Lung microvascular endothelial cell (primary cell): Measurements from ENCODE around the gene SRCIN1. TPM values are rescaled to one million over a fixed set of nuclear protein-coding genes. Genes with fewer than 3 reads are reported as not detected.

Experiments
- DNase-seq, 2 donors: peaks; one replicate each; pipeline versions ENCODE4 v3.0.0 to v3.0.0-alpha.2; 2010; ENCODE audit warnings: low read depth in 2 of 2
- total RNA-seq: library from RNA; depleted of rRNA; stranded (reverse); fragments of >200 nt; gene quantifications from 2 replicates; pipeline ENCODE4 v1.2.1, GENCODE V29; 2014

Gene SRCIN1
- total RNA-seq, 1 donor from 2014 or later: under 0.01 TPM

DNA sequence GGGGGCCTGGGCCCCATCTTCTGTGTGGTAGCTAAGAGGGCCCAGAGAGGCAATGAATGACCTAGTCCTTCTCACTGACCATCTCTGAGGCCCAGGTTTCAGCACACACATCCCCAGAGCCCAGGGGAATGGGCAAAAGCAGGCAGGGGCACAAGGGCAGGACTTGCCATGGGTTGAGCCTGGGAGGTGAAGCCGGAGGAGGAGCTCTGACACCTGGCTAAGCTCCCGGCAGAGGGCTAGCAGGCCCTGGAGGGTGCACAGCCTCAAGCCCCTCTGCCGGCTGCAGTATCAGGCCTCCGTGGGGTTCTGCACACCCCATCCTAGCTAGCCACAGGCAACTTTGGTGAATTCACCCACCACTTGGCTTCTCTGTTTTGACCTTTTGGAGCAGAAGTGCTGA, 5.3 kb downstream of the SRCIN1 start:
- no peak for DNase-seq

DNA sequence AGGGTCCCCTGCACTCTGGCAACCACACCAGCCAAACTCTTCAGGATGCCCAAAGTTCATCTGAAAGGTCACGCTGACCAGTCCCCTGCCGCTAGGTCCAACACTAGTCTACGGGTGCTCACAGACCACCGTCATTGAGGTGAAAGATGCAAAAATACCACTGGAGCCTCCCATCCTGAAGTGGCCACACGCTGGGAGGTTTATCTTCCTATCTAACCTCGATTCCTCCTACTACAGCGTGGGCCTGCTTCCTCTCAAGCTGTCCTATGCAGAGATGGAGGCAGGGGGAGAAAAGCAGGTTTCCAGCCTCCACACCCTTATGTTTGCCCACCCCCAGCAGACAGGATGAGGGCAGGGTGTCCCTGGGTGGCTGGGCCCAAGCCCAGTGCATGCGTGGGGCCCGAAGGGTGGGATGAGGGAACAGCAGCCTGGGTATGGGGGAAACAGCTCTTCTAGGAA, 6.3 kb downstream of the SRCIN1 start:
- DNase-seq: no peak

DNA sequence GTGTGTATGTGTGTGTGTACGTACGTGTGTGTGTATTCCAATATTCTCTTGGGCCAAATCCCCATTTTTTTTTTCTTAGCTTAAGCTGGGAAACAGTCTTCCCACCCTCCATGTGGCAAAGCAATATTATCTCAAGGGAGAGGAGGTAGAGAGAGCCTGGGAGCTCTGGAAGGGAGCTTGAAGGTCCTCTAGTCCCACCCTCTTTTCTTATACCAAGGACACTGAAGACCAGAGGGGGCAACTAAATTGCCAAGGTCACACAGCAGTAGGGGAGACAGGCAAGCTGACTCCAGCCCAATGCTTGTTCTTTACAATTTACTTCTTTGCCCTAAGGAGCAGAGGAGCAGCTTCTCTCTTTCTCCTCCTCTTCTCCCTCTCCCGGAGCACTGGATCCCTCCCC, 6.8 kb downstream of the SRCIN1 start:
- no peak for DNase-seq

DNA sequence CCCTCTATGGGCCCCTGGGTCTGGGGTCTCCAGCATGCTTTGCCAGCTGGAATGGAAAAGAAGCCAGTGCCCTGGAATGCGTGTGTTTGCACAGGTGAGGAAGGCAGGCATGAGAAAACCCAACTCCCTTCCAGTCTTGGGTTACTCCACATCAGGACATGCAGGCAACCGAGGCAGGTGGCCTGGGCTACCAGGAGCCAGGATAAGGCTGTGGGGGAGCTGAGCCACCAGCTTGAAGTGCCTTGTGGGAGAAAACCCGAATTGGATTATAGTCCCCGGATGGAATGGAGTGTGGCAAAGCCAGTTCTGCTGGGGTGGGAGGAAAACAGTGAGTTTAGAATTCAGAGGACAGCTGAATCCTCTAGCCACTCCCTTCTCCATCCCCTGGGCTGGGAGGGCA, 7.2 kb downstream of the SRCIN1 start:
- DNase-seq: peak; percentile 52 to 63

DNA sequence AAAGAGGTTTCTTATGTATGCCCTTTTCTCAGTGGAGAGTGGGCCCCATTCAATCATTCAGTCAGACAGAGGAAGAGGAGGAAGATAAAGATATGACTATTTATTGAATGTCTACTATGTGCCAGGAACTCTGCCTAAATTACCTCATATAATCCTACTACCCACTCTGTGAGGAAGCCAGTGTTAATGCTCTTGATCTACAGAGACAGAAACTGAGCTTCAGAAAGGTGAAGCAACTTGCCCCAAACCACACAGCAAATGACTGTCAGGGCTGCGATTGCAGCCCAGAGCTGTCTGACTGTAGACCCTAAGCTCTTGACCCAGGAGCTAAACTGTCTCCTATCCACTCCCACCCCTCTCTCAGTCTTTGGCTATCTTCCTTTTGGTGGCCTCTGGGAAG, 8.4 kb downstream of the SRCIN1 start:
- DNase-seq: no peak

DNA sequence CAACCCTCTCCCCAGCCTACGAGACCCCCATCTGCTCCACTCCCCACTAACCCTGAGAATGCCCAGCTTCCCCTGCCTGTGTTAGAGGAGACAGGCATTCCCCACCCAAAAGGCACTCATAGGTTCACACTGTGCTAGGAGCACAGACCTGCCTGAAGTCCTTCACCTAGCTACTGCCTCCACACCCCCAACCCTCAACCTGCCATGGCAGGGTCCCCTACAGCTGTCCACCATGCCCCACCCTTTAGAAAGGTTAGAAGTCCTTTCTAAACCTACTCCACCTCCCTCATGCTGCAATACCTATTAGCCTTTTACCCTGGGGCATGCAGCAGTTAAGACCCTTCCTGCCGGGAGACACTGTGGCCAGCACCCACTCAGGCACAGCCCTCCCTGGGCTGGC, 9.1 kb downstream of the SRCIN1 start:
- no peak for DNase-seq

DNA sequence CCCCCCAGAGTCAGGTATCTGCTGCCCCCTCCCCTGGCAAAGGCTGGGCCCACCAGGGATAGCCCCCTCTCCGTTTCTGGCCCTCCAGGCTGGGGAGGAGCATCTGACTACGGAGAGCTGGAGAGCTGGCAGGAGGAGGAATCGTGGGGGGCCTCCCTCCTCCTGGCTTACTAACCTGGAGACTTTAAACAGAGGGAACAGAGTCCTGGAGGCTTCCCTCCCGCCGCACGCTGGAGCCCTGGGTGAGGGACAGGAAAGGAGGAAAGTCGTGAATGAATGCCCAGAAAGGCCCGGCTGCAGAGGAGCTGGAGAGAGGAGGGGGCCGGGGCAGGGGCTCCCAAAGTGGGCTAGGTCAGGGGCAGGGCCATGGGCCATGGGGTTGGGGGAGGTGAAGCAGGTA, 9.9 kb downstream of the SRCIN1 start:
- no peak for DNase-seq

DNA sequence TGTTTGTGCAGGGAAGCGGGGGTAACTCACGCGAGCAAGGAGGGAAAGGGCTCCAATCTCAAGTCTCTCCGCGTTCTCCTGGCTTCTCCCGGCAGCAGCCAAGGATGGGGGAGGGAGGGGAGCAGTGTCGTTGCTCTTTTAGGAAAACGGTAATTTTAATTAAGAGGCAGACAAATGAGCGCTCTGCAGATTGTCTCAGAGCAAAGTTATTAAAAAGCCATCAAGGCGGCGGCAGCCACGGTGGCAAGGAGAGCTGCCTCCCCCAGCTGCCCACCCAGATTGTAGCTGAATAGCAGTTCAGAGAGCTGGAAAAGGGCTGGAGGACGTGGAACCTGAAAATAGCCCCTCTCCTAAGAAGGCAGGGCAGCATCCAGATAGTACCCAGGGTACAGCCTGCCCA, 11.6 kb downstream of the SRCIN1 start:
- no peak for DNase-seq

DNA sequence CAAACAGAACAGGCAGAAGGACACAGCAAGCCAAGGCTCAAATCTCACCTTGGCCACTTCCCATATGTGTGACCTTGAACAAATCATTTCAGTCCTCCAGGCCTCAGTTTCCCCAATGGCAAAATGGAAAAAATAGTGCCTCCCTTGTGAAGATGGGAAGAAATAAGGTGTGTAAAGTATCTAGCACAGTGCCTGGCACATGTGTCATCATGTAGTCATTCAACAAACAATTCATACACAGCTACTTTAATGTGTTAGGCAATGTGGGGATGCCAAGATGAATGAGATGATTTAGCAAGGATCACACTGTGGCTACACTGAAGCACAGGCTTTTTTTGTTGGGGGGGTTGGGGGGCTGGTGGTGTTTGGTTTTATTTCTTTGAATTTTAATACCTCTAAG, 13.3 kb downstream of the SRCIN1 start:
- DNase-seq: no peak

DNA sequence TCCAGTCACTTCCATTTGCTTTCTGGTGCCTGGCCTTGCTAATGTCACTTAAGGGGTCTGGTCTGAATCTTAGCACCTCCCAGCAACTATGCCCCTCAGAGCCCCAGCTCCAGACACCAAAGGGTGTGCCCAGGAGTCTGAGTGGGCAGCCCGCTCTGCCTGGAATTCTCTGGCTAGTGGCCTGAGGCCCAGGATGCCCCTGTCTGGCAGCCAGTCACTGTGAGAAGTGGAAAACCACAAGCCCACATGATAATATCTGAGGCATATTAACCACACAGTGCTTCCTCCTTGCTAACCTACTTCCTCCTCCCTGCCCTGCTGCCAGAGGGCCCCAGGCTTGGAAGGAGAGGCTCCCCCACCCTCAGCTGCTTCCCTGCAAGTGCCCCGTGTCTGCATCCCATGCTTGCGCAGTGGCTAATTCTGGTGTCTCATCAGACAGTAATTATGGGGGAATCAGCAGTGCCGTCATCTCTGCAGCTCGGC, 14.0 kb downstream of the SRCIN1 start:
- peak in 1 of 2 donors; percentile 19 for DNase-seq

DNA sequence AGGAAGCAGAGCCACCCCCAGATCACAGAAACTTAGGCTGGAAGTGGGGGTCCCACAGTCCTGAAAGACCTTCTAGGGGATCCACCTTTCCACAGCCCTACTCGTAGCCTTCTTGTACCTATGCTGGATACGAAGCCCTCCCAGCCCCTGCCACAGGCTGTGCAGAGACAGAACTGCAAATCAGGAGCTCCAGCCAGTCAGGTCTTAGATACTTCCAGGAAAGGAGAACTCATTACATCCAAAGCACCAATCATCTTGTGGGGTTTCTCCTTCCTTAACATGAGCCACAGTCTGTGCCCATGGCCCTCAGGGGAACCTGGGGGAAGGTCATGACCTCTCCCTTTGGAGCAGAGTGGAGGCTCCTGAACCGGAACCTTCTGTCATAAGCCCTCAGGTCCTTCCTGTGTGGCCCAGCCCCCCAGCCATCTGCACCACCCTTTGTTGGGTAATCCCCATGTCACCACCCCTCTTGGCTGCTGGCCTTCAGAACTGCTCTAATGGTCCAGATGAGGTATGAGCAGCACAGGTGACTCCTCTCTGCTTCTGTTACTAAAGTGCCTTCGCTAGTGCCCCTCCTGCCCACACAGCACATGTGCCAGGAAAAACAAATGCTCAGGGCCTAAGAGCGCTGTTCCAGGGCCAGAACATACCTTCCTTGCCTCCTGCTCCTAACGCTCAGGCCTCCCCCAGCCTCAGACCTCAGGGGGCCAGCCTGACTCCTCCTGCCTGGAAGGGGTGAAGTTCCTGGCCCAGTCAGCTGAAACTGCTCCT, 14.6 kb downstream of the SRCIN1 start:
- DNase-seq: no peak

DNA sequence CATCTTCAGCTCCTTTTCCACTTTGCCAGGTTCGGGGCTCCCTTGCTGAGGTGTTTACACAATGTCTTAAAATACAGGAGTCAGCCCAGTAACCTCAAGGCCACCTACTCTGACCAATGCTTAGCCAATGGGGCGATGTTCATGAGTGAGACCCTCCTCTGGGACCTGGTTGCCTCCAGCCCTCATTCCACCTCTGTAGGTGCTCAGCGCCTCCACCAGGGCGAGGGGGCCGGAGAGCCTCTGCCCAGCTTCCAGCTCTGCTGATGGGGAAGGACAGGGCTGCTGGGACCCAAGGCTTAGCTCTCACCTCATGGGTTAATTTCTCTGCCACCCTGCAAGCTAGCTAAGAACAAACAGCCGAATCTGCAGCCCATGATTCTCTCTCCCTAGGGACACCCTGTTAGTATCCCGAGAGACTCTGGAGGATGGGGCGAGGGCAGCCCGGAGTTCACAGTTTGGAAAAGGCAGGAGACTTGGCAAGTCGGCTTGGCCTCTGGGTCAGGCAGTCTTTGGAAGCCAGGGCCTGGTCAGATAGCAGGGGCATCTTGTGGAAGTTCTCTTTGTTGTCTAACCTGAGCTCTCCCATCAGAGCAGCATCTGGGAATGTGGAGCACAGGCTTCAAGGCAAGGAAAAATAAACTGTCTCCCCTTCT, 16.2 kb downstream of the SRCIN1 start:
- DNase-seq: no peak

DNA sequence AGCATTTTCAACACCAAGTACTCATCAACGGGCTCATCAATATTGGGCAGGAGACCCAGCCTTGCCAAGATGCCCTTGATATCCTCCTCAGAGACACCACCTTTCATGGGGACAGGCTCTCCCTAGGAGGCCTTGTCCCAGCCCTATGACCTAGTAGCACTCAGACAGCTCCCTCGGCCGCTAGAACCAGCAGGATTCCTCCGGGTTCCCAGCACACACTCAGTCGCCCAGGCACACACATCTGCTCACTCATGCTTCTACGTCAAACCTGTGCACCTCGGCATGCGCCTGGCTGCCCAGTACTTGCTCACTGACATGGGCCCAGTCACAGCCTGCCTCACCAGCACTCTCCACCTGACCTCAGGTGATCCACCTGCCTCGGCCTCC, 17.0 kb downstream of the SRCIN1 start:
- no peak for DNase-seq

DNA sequence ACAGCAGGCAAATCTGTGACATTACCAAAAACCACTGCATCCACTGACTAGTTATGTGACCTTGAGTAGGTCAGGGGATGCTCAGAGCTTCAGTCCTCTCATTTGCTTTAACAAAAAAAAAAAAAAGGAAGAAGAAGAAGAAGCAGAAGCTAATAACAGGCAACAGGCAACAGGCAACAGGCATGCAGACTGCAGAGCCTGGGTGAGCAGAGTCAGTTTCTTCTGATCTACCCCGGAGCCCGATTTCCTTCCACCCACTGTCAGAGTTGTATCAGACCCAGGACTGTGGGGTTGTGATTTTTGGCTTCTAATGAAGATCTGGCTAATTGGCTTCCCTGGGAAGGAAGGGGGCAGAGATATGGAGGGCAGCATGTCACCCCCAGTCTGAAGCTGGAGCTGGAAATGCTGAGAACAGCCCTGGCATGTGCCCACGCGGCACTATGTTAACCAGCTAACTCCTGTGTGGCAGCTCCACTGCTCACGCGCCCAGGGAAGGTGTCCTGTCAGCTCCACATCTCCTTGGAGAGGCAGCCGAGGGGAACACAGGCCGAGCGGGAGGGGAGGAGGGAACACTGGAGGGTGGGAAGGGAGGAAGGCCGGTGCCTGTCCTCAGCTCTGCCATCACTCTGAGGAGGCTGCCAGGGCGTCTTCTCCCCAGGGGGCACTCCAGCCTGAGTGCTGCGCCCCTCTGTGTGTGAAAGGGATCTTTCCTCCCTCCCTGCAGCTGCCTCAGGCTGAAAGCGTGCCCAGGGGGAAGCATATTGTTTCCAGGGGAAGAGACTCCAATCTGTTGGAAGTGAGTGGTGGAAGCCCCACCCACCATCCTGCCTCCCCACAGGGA, 17.6 kb downstream of the SRCIN1 start:
- no peak for DNase-seq

DNA sequence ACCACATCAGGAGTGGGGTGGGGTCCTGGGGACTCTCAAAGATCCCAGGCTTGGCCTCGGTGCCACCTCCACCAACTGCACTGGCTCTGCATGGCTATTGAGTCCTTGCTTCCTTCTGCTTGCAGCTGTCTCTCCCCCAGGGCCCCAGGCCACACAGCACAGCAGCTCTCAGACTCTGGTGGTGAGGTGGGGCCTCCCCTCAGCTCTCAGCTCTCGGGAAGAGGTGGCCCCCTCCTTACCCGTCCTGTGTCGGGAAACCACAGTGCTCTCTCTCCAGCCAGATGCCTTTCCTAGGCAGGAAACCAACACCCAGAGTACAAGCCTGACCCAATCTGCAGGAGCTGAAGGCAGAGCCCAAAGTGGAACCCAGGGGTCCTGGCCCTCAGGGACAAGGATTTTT, 18.5 kb downstream of the SRCIN1 start:
- DNase-seq: no peak

DNA sequence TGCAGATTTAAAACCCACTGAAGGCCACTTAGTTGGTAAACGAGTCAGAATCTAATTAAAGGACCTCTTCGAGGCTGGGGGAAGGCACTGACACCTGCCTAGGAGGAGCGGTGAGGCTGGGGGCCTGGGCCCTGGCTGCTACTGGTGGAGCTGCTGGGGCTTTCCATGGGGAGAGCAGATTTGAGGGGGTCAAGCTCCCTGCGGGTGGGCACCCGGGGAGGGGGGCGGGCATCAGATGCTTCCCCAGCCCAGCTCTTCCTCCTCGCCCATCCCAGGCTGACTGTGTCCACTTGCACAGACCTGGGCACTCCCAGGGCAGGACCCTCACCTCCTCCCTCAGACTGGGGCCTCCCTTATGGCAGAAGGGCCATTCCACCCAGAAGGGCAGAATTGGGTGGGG, 19.0 kb downstream of the SRCIN1 start:
- no peak for DNase-seq

DNA sequence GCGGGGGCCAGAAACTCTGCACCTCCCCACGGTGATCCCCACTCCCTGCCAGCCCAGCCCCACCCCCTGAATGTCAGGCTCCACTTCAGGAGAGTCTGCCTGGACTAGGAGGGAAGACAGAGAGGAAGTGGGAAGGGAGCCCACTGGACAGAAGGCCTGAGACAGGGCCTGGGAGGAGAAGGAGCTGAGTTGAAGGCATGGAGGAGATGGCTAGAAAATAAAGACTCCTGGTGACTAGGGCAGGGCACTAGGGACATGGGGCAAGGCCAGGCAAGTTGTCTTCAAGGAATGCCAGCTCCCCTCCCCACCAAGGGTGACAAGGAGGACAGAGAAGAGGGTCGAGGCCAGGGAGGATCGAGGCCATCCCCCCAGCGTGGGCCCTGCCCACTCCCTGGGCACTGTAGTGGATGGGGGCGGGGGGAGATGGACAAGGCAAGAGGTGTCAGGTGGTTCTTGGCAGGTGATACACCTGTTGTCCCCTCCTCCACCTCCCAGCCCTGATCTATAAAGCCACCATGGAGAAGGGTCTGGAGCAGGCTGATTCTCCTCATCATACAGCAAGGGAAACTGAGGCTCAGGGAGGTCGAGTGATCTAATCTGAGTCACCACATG, 19.7 kb downstream of the SRCIN1 start:
- no peak for DNase-seq

DNA sequence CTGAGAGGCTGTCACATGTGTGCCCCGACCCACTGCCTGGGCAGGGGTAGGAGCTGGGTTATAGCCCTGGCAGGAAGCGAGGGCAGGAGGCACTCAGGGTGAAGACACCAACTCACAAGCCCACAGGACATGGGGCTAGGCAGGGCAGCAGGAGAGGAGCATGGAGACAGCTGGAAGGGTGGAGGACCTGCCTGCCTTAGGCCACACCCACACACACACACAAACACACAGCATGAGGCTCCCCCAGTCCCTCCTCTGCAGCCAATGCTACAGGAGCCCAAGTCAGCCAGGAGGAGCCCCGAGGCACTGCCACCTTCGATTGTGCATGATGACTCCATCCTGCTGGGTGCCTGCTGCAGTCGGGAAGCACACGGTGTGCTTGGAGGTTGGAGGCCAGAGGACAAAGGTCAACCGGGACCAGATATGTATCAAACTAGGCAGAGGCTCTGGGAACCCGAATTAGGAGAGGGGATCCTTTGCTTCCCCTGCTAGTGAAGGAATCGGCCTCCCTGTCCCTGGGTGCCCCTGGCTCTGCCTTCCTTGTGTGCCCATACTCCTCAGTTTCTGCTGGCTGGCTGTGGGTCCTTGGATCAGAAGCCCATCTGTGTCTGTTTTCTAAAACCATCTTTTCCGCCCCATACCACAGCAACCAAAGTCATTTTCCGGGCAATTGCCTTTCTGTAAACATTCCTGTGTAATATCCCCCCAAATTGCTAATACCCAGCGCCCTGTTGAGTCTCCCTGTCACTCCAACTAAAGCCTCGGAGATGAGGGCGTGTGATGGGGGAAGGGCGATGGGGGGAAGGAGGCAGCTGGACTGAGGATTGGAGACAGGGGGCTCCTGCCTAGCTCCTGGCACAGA, 20.5 kb downstream of the SRCIN1 start:
- no peak for DNase-seq

DNA sequence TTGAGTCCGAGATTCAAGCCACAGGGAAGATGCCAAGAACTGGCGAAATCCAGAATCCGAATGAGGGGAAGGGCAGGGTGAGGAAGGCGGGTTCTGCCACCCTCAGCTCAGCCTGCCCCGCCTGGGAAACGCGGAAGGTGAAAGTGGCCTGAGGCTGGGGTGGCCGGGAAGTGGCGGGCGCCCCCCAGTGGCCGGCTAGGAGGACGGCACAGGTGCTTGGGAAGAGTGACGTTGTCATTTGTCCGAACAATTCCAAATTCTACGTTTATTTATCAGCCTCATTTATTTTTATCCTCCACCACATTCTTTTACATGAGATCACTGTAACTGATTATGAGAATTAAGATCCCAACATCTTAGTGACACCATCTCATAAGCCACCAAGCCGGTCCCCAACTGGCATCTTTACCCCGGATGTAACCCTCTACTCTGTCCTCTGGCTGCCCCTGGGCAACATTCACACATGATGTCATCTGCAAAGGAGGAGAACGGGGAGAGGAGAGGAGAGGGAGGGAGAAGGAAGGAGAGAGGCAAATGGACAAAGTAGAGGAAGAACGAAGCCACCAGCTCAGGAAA, 21.3 kb downstream of the SRCIN1 start:
- DNase-seq: peak; percentile 53 to 70

DNA sequence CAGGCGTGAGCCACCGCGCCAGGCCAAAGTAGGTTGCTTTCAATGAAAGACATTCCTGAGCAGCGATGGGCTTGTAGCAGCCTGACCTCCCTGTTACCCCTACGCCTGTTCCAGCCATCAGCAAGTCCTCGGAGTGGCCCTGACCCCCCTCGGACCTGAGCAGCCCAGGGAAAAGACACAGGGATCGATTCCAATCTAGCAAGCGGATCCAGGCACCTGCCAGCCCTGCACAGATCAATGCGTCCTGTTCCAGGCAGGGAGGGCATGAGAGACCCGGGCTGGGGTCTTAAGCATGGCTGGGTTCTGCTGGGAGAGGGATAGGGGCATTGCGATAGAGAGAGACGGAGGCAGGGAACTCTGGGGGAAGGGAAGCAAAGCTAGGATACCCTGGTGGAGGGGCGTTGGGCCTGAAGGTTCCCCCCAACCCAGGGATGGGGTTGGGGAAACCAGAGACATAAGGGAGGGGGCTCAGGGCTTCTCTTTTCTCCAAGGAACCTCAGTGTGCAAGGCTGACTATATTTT, 21.9 kb downstream of the SRCIN1 start:
- DNase-seq: no peak
